ENCODE results near the gene PLCD3.
A peak's percentile ranks its signal among the peaks of the same experiment; 100 is the strongest.

Gene PLCD3

GRCh38 chr17:45162025-45162687 is 29.8 kb upstream of the PLCD3 start:
- H3K4me3 ChIP-seq (ENCODE audit: low read depth, low read length) = peak overlapping the region; percentile 79
- H3K9me3 ChIP-seq (ENCODE audit: control insufficient read depth, insufficient read depth, low read length) = no peaks in the 10 kb centered on the region
- no peaks in the 10 kb centered on the region for H3K36me3 ChIP-seq (ENCODE audit: control insufficient read depth, insufficient read depth, low read length)
- no peaks in the 10 kb centered on the region for H3K27me3 ChIP-seq (ENCODE audit: control insufficient read depth, insufficient read depth, low read length)
- H3K4me1 ChIP-seq (ENCODE audit: control insufficient read depth, insufficient read depth, low read length) = peaks cover 11% of the 10 kb centered on the region
- H3K9ac ChIP-seq (ENCODE audit: low read depth, low read length) = peak overlapping the region; percentile 70

GRCh38 chr17:45161288-45162024 is 29.1 kb upstream of the PLCD3 start, which contains the start of gene HEXIM2:
TSS of gene HEXIM2 (plus strand) at chr17:45161875. CDS start at chr17:45162794, 919 bp downstream.
- peaks cover 11% of the 10 kb centered on the region for H3K4me1 ChIP-seq (ENCODE audit: control insufficient read depth, insufficient read depth, low read length)
- H3K9me3 ChIP-seq (ENCODE audit: control insufficient read depth, insufficient read depth, low read length) = no peaks in the 10 kb centered on the region
- H3K4me3 ChIP-seq (ENCODE audit: low read depth, low read length) = peak within 1 kb of the TSS; percentile 93
- H3K27me3 ChIP-seq (ENCODE audit: control insufficient read depth, insufficient read depth, low read length) = no peaks in the 10 kb centered on the region
- H3K9ac ChIP-seq (ENCODE audit: low read depth, low read length) = peak within 1 kb of the TSS; percentile 96
- no peaks in the 10 kb centered on the region for H3K36me3 ChIP-seq (ENCODE audit: control insufficient read depth, insufficient read depth, low read length)

- Histone ChIP-seq H3K4me1 (ENCODE audit: control insufficient read depth, insufficient read depth, low read length) (peaks cover 11% of the 10 kb centered on the region), H3K4me3 (ENCODE audit: low read depth, low read length) (peak overlapping the region; percentile 93), H3K36me3 (ENCODE audit: control insufficient read depth, insufficient read depth, low read length) (no peaks in the 10 kb centered on the region), H3K9ac (ENCODE audit: low read depth, low read length) (peak overlapping the region; percentile 96), H3K9me3 (ENCODE audit: control insufficient read depth, insufficient read depth, low read length) (no peaks in the 10 kb centered on the region), H3K27me3 (ENCODE audit: control insufficient read depth, insufficient read depth, low read length) (no peaks in the 10 kb centered on the region)
These were observed 28.4 kb upstream of the PLCD3 start for GRCh38 chr17:45160447-45161287.

GRCh38 chr17:45156242-45156641 is 23.9 kb upstream of the PLCD3 start:
- H3K4me3 ChIP-seq (ENCODE audit: low read depth, low read length) = no peak overlapping the region
- no peaks in the 10 kb centered on the region for H3K27me3 ChIP-seq (ENCODE audit: control insufficient read depth, insufficient read depth, low read length)
- no peaks in the 10 kb centered on the region for H3K36me3 ChIP-seq (ENCODE audit: control insufficient read depth, insufficient read depth, low read length)
- H3K4me1 ChIP-seq (ENCODE audit: control insufficient read depth, insufficient read depth, low read length) = peaks cover 7% of the 10 kb centered on the region
- no peaks in the 10 kb centered on the region for H3K9me3 ChIP-seq (ENCODE audit: control insufficient read depth, insufficient read depth, low read length)
- no peak overlapping the region for H3K9ac ChIP-seq (ENCODE audit: low read depth, low read length)

GRCh38 chr17:45155483-45155882 is 23.2 kb upstream of the PLCD3 start:
- no peaks in the 10 kb centered on the region for H3K9me3 ChIP-seq (ENCODE audit: control insufficient read depth, insufficient read depth, low read length)
- H3K9ac ChIP-seq (ENCODE audit: low read depth, low read length) = no peak overlapping the region
- no peak overlapping the region for H3K4me3 ChIP-seq (ENCODE audit: low read depth, low read length)
- H3K36me3 ChIP-seq (ENCODE audit: control insufficient read depth, insufficient read depth, low read length) = no peaks in the 10 kb centered on the region
- H3K4me1 ChIP-seq (ENCODE audit: control insufficient read depth, insufficient read depth, low read length) = peaks cover 7% of the 10 kb centered on the region
- H3K27me3 ChIP-seq (ENCODE audit: control insufficient read depth, insufficient read depth, low read length) = no peaks in the 10 kb centered on the region

- peaks cover 6% of the 10 kb centered on the region for H3K4me1 ChIP-seq (ENCODE audit: control insufficient read depth, insufficient read depth, low read length)
- no peak overlapping the region for H3K9ac ChIP-seq (ENCODE audit: low read depth, low read length)
These were observed 22.7 kb upstream of the PLCD3 start for GRCh38 chr17:45155029-45155428.

GRCh38 chr17:45150911-45151809 is 18.8 kb upstream of the PLCD3 start:
- no peak overlapping the region for H3K9ac ChIP-seq (ENCODE audit: low read depth, low read length)
- peak overlapping the region; percentile 72 for H3K4me3 ChIP-seq (ENCODE audit: low read depth, low read length)
- no peaks in the 10 kb centered on the region for H3K27me3 ChIP-seq (ENCODE audit: control insufficient read depth, insufficient read depth, low read length)
- H3K36me3 ChIP-seq (ENCODE audit: control insufficient read depth, insufficient read depth, low read length) = no peaks in the 10 kb centered on the region
- no peaks in the 10 kb centered on the region for H3K9me3 ChIP-seq (ENCODE audit: control insufficient read depth, insufficient read depth, low read length)
- H3K4me1 ChIP-seq (ENCODE audit: control insufficient read depth, insufficient read depth, low read length) = no peaks in the 10 kb centered on the region

More at GRCh38 chr17:45155029-45155428, 22.7 kb upstream of the PLCD3 start:
- Histone ChIP-seq H3K36me3 (ENCODE audit: control insufficient read depth, insufficient read depth, low read length) (no peaks in the 10 kb centered on the region), H3K9me3 (ENCODE audit: control insufficient read depth, insufficient read depth, low read length) (no peaks in the 10 kb centered on the region), H3K27me3 (ENCODE audit: control insufficient read depth, insufficient read depth, low read length) (no peaks in the 10 kb centered on the region), H3K4me3 (ENCODE audit: low read depth, low read length) (no peak overlapping the region)

GRCh38 chr17:45149669-45150664 is 17.7 kb upstream of the PLCD3 start:
- H3K9me3 ChIP-seq (ENCODE audit: control insufficient read depth, insufficient read depth, low read length) = no peaks in the 10 kb centered on the region
- no peaks in the 10 kb centered on the region for H3K4me1 ChIP-seq (ENCODE audit: control insufficient read depth, insufficient read depth, low read length)
- no peaks in the 10 kb centered on the region for H3K36me3 ChIP-seq (ENCODE audit: control insufficient read depth, insufficient read depth, low read length)
- H3K4me3 ChIP-seq (ENCODE audit: low read depth, low read length) = peak overlapping the region; percentile 72
- no peaks in the 10 kb centered on the region for H3K27me3 ChIP-seq (ENCODE audit: control insufficient read depth, insufficient read depth, low read length)
- peak overlapping the region; percentile 81 for H3K9ac ChIP-seq (ENCODE audit: low read depth, low read length)

GRCh38 chr17:45149037-45149668 is 16.8 kb upstream of the PLCD3 start:
- peak overlapping the region; percentile 81 for H3K9ac ChIP-seq (ENCODE audit: low read depth, low read length)
- no peaks in the 10 kb centered on the region for H3K9me3 ChIP-seq (ENCODE audit: control insufficient read depth, insufficient read depth, low read length)
- H3K4me1 ChIP-seq (ENCODE audit: control insufficient read depth, insufficient read depth, low read length) = no peaks in the 10 kb centered on the region
- no peaks in the 10 kb centered on the region for H3K36me3 ChIP-seq (ENCODE audit: control insufficient read depth, insufficient read depth, low read length)
- no peaks in the 10 kb centered on the region for H3K27me3 ChIP-seq (ENCODE audit: control insufficient read depth, insufficient read depth, low read length)
- peak overlapping the region; percentile 72 for H3K4me3 ChIP-seq (ENCODE audit: low read depth, low read length)

Data from iPS-15b (cell line).